Measurements from ENCODE around the gene RNF121. TPM values are rescaled to one million over a fixed set of nuclear protein-coding genes. Genes with fewer than 3 reads are reported as not detected.

The RNF121 gene
- total RNA-seq, 2 donors from 2014 or later, result 15.7 to 23.4 TPM

- H3K9me3 ChIP-seq (ENCODE audit: control insufficient read depth, low read length, poor library complexity, severe bottlenecking), result no peaks in the 10 kb centered on the region
- H3K27me3 Mint-ChIP-seq, result no peaks in the 10 kb centered on the region
- DNase-seq (no peak), ATAC-seq (no peak)
- peaks cover 3% of the 10 kb centered on the region for H3K36me3 Mint-ChIP-seq (ENCODE audit: low read depth)
- H3K27ac Mint-ChIP-seq, result peak overlapping the region; percentile 72
- no peak overlapping the region for H3K4me3 Mint-ChIP-seq
- peaks cover 33% of the 10 kb centered on the region for H3K4me1 Mint-ChIP-seq
Observed at GRCh38 chr11:72026090-72026489, 97.2 kb downstream of the RNF121 start.

- peaks cover 31% of the 10 kb centered on the region for H3K4me1 Mint-ChIP-seq
- ATAC-seq (no peak), DNase-seq (no peak)
- H3K9me3 ChIP-seq (ENCODE audit: control insufficient read depth, low read length, poor library complexity, severe bottlenecking), result no peaks in the 10 kb centered on the region
- no peaks in the 10 kb centered on the region for H3K27me3 Mint-ChIP-seq
- H3K4me3 Mint-ChIP-seq, result no peak overlapping the region
- peak overlapping the region; percentile 83 for H3K27ac Mint-ChIP-seq
- peaks cover 3% of the 10 kb centered on the region for H3K36me3 Mint-ChIP-seq (ENCODE audit: low read depth)
Observed at GRCh38 chr11:72030472-72031045, 101.7 kb downstream of the RNF121 start.

GRCh38 chr11:72036687-72037086, 107.8 kb downstream of the RNF121 start:
- ATAC-seq (no peak), DNase-seq (no peak)
- Mint-ChIP-seq H3K4me1 (peaks cover 27% of the 10 kb centered on the region), H3K36me3 (ENCODE audit: low read depth) (no peaks in the 10 kb centered on the region), H3K4me3 (peak overlapping the region; percentile 67), H3K27me3 (no peaks in the 10 kb centered on the region), H3K27ac (peak overlapping the region; percentile 91)
- no peaks in the 10 kb centered on the region for H3K9me3 ChIP-seq (ENCODE audit: control insufficient read depth, low read length, poor library complexity, severe bottlenecking)

- DNase-seq (no peak), ATAC-seq (no peak)
- Mint-ChIP-seq H3K4me1 (peaks cover 38% of the 10 kb centered on the region), H3K27ac (peak overlapping the region; percentile 91), H3K4me3 (no peak overlapping the region), H3K27me3 (no peaks in the 10 kb centered on the region), H3K36me3 (ENCODE audit: low read depth) (no peaks in the 10 kb centered on the region)
- no peaks in the 10 kb centered on the region for H3K9me3 ChIP-seq (ENCODE audit: control insufficient read depth, low read length, poor library complexity, severe bottlenecking)
Observed at GRCh38 chr11:72037554-72038311, 108.9 kb downstream of the RNF121 start.

GRCh38 chr11:72038491-72038890, 109.6 kb downstream of the RNF121 start:
- ATAC-seq (no peak), DNase-seq (no peak)
- Mint-ChIP-seq H3K27me3 (no peaks in the 10 kb centered on the region), H3K4me1 (peaks cover 39% of the 10 kb centered on the region), H3K36me3 (ENCODE audit: low read depth) (no peaks in the 10 kb centered on the region), H3K27ac (no peak overlapping the region), H3K4me3 (no peak overlapping the region)
- no peaks in the 10 kb centered on the region for H3K9me3 ChIP-seq (ENCODE audit: control insufficient read depth, low read length, poor library complexity, severe bottlenecking)

GRCh38 chr11:72039031-72039855, 110.4 kb downstream of the RNF121 start:
- Mint-ChIP-seq H3K4me1 (peaks cover 39% of the 10 kb centered on the region), H3K36me3 (ENCODE audit: low read depth) (no peaks in the 10 kb centered on the region), H3K27me3 (no peaks in the 10 kb centered on the region), H3K27ac (no peak overlapping the region), H3K4me3 (no peak overlapping the region)
- H3K9me3 ChIP-seq (ENCODE audit: control insufficient read depth, low read length, poor library complexity, severe bottlenecking), result no peaks in the 10 kb centered on the region
- no peak for ATAC-seq
- no peak for DNase-seq

GRCh38 chr11:72039856-72040401, 111.1 kb downstream of the RNF121 start:
- Mint-ChIP-seq H3K36me3 (ENCODE audit: low read depth) (no peaks in the 10 kb centered on the region), H3K27ac (no peak overlapping the region), H3K4me1 (peaks cover 39% of the 10 kb centered on the region), H3K4me3 (no peak overlapping the region), H3K27me3 (no peaks in the 10 kb centered on the region)
- no peaks in the 10 kb centered on the region for H3K9me3 ChIP-seq (ENCODE audit: control insufficient read depth, low read length, poor library complexity, severe bottlenecking)
- ATAC-seq, result no peak
- no peak for DNase-seq

GRCh38 chr11:72040491-72041363, 111.9 kb downstream of the RNF121 start:
- H3K4me1 Mint-ChIP-seq, result peaks cover 38% of the 10 kb centered on the region
- no peaks in the 10 kb centered on the region for H3K36me3 Mint-ChIP-seq (ENCODE audit: low read depth)
- peak; percentile 77 for ATAC-seq
- H3K9me3 ChIP-seq (ENCODE audit: control insufficient read depth, low read length, poor library complexity, severe bottlenecking), result no peaks in the 10 kb centered on the region
- DNase-seq, result peak; percentile 57 to 68 (median 67)
- no peaks in the 10 kb centered on the region for H3K27me3 Mint-ChIP-seq
- H3K4me3 Mint-ChIP-seq, result no peak overlapping the region
- H3K27ac Mint-ChIP-seq, result no peak overlapping the region

- Mint-ChIP-seq H3K36me3 (ENCODE audit: low read depth) (no peaks in the 10 kb centered on the region), H3K4me1 (peaks cover 33% of the 10 kb centered on the region), H3K27ac (no peak overlapping the region), H3K4me3 (no peak overlapping the region), H3K27me3 (no peaks in the 10 kb centered on the region)
- DNase-seq (peak; percentile 19 to 27 (median 21)), ATAC-seq (peak; percentile 52)
- no peaks in the 10 kb centered on the region for H3K9me3 ChIP-seq (ENCODE audit: control insufficient read depth, low read length, poor library complexity, severe bottlenecking)
Observed at GRCh38 chr11:72041364-72042063, 112.7 kb downstream of the RNF121 start.

- peaks cover 27% of the 10 kb centered on the region for H3K4me1 Mint-ChIP-seq
- no peaks in the 10 kb centered on the region for H3K36me3 Mint-ChIP-seq (ENCODE audit: low read depth)
- H3K9me3 ChIP-seq (ENCODE audit: control insufficient read depth, low read length, poor library complexity, severe bottlenecking), result no peaks in the 10 kb centered on the region
- ATAC-seq (peak; percentile 13), DNase-seq (no peak)
- H3K27ac Mint-ChIP-seq, result no peak overlapping the region
- no peaks in the 10 kb centered on the region for H3K27me3 Mint-ChIP-seq
- no peak overlapping the region for H3K4me3 Mint-ChIP-seq
Observed at GRCh38 chr11:72042064-72042745, 113.4 kb downstream of the RNF121 start.

- ATAC-seq (no peak), DNase-seq (no peak)
- Mint-ChIP-seq H3K27ac (peak overlapping the region; percentile 34), H3K4me1 (peaks cover 20% of the 10 kb centered on the region), H3K36me3 (ENCODE audit: low read depth) (no peaks in the 10 kb centered on the region), H3K27me3 (no peaks in the 10 kb centered on the region), H3K4me3 (no peak overlapping the region)
- H3K9me3 ChIP-seq (ENCODE audit: control insufficient read depth, low read length, poor library complexity, severe bottlenecking), result no peaks in the 10 kb centered on the region
Observed at GRCh38 chr11:72045849-72046248, 117.0 kb downstream of the RNF121 start.
